Midbrain (tissue), 1 donor: ENCODE results near the gene NR4A2.

Source experiments
- DNase-seq: peaks from one replicate; lab custom pipeline; 2025; lab: John Stamatoyannopoulos, UW

The NR4A2 gene

DNA sequence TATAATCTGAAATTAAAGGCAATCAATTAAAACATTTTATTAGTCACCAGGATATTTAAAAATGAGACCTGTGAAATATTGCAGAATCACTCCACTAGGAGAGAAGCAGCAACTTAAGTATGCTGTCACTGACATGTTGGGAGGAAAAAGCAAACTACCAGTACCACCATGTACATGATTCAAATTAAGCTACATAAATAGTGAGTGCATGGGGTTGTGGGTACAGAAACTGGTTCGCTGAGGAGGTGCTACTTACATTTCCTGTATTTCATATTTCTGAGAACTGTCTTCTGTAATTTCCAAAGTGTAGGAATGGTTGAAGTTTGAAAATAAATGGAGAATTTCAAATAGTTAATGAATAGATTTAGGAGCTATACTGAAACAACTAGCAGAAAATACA is 7.9 kb upstream of the NR4A2 start:
- no peak for DNase-seq

- no peak for DNase-seq
Measured at GRCh38 chr2:156339865-156340264, 7.3 kb upstream of the NR4A2 start.

DNA sequence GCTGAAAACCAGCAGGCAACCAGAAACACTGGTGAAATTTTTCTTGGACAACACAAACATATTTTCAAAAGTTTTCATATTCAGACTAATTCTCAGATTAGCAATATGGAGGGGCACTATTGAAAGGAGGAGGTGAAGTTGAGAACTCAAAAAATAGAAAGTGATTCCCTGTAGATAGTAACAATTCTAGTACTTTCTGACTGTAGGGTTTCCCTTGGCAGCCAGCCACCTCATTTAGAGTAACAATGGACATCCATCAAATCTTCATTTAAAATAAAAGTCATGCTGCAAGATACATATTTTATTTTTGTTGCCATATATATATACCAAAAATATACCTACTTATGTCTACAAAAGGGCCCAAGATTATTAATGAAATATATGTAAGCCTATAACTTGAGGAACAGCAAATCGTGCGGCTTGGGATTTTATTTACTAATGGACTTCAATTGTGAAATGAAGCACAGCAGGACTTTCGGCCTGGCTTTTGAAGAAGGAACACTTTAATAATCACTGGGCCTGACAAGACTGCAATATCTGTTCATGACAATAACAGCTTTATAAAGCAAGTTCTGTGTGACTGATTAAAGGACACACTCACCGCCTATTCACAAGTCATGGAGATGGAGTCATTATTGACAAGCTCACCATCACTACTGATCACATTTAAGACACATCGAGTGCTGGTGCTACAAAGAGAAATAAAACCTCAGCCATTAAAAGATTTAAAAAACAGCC is 6.8 kb upstream of the NR4A2 start:
- peak; percentile 48 for DNase-seq

- no peak for DNase-seq
Measured at GRCh38 chr2:156338578-156338977, 6.1 kb upstream of the NR4A2 start.

- DNase-seq: peak; percentile 81
Measured at GRCh38 chr2:156334496-156335478, 2.3 kb upstream of the NR4A2 start.

GRCh38 chr2:156333951-156334495 is 1.5 kb upstream of the NR4A2 start:
- peak; percentile 60 for DNase-seq

DNA sequence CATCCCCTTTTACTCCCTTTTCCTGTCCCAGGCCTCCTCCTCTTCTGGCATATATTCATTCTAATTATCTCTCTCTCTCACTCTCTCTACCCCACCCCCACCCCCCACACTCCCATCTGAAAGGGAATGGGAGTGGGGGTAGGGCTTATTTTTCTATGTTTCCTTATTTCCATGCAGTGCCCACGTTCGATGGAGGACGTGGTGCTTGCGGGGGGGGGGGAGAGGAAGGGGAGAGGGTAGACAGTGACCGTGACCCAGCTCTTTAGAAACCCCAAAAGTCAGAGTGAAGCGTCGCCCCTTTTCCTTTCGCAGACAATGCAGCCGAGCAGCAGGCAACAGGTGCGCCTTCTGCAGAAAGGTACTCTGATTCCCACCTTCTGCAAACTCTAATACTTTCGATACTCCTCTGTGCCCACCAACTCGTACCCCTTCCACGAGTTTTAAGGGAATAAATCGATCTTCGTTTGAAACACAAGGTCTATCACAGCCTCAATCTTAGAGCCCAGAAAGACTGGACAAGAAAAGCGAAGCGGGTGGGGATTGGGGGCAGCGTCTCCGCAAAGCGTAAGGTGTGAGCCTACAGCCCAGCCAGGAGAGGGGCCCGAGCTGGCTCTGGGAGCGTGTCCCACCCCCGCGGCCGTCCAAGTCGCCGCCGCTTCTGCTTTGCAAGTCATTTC is 891 bp upstream of the NR4A2 start:
- DNase-seq: no peak

DNA sequence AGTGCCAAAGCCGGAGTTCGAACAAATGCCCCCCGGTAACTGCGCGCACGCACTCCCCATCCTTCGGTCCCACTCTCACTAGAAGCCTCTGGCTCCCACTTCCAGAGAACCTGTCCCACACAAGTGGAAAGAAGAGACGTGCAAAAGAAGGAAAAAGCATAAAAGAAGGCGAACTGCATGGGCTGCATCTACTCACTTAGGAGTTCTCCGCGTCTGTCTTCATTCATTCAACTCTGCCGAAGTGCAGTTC is 312 bp downstream of the NR4A2 start:
- DNase-seq: no peak

GRCh38 chr2:156331572-156332283 is 793 bp downstream of the NR4A2 start:
- peak; percentile 36 for DNase-seq

DNA sequence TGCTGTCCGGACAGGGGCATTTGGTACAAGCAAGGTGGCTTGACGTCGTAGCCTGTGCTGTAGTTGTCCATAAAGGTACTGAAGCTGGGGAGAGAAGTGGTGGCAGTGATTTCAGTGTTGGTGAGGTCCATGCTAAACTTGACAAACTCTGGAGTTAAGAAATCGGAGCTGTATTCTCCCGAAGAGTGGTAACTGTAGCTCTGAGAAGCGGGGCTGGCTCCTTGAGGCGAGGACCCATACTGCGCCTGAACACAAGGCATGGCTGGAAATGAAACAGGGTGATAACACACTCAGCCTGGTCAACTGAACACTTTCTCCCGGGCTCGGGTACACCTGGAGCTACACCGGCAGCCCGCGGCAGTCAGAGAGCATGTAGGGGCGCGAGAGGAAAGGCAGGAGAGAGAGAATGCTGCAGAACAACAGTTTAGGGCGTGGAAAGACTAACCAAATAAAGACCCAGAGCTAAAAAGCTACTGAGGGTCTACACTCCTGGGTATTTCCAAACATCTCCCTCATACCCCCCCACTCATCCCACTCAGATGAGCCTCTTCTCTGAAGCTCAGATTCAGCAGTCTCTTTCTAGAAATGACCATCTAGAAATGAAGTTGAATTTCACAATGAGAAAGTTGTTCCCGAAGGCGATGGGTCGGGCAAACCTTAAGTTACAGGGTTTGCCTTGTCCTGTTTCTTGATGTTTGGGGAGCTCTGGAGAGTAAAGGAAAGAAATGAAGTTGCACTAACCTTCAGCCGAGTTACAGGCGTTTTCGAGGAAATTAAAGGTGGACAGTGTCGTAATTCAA is 2.4 kb downstream of the NR4A2 start:
- no peak for DNase-seq

DNA sequence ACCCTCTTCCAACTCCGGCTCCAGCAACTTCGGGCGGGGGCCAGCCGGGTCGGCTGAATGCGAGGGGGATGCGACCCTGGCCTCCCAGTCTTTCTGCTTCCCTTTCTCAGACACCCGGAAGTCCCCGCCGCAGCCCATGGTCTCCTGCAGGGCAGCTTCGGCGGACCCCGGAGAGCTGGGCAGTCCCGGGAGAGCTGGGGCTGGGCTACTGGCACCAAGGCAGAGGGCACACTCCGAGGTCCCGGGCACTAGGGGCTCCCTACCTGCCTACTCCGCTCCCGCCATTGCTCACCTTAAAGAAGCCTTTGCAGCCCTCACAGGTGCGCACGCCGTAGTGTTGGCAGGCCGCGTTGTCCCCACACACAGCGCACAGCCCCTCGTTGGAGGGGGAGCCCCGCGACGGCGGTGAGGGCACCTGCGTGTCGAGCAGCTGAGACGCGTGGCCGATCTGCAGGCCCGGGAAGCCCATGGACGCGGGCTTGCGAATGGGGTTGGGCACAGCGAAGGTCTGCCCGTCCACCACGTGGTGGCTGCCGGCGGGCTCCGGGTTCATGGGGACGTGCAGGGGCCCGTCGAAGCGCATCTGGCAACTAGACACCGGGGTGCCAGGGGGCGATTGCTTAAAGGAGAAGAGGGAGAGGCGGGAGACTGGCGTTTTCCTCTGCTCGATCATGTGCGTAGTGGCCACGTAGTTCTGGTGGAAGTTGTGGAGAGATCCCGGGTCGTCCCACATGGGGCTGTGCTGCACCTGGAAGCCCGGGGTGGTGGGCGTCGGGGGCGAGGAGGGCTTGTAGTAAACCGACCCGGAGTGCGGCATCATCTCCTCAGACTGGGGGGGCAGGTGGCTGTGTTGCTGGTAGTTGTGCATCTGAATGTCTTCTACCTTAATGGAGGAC is 3.2 kb downstream of the NR4A2 start:
- DNase-seq: no peak

GRCh38 chr2:156327835-156328695 is 4.5 kb downstream of the NR4A2 start:
- no peak for DNase-seq

DNA sequence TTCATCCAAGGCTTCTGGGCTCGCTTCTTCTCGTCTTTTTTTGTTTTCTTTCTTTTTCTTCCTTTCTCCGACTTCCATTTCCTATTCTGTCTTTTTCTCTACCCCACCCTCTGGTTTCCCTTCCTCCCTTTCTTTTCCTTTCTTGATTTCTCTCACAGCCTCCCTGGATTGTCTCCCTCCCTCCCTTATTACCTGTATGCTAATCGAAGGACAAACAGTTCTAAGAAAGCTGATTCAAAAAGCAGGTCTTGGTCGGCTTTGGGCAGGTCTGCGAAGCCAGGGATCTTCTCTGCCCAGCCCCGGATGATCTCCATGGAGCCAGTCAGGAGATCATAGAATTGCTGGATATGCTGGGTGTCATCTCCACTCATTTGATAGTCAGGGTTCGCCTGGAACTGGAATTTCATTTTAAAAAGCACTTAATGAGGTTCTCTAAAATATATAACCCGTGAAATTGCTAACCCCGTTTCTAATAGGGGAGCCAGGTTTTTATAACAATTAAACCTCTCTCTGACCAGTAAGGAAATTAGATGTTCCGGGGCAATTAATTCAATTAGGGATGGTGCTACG is 5.9 kb downstream of the NR4A2 start:
- DNase-seq: no peak

DNA sequence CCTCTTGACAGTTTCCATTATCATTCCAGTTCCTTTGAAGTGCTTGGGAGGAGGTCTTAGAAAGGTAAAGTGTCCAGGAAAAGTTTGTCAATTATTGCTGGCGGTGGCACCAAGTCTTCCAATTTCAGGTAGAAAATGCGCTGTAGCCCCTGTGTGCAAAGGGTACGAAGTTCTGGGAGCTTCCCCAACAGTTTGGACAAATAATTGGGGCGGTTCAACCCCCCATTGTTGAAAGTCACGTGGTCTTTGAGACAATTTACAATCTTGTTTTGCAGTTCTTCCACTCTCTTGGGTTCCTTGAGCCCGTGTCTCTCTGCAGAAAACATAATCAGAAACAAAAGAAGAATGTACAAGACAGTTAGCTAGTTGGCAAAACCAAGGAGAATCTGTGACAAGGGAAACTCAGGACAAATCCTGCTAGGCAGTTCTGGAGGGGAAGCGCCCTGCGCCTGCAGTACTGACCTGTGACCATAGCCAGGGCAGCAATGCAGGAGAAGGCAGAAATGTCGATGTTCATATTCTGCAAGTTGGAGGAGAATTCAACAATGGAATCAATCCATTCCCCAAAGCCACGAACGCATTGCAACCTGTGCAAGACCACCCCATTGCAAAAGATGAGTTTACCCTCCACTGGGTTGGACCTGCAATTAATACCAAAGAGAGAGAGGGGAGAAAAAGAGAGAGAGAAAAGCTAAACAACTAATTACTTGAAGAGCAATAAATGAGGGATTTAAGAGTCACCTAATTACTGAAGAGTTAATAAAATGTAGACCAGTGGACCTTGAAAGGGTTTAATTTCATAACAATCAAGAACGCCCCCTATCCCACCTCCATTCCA is 6.6 kb downstream of the NR4A2 start:
- DNase-seq: no peak

DNA sequence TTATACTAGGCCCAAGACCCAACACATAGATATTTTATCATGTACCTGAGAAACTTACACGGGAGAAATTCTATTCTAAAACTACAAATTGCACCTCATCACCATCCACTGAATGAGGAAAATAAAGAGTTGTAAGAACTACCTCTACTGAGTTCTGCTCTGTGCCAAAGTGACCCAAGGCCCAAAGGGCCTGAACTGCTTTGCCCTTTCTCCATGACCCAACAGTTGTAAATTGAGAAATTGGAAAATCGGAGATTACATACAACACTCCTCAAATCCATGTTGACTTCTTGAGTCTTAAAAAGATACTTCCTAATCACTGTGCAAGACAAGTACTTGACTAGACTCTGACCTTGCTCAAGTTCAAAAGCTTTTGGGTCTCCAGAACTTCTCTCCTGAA is 8.8 kb downstream of the NR4A2 start:
- no peak for DNase-seq

GRCh38 chr2:156322686-156323231 is 9.8 kb downstream of the NR4A2 start:
- no peak for DNase-seq

GRCh38 chr2:156322051-156322685 is 10.4 kb downstream of the NR4A2 start:
- DNase-seq: no peak
